ENCODE measurements around the gene B4GALT5.

The B4GALT5 gene

GRCh38 chr20:49759266-49759950 lies 45.7 kb upstream of the B4GALT5 start:
- Histone ChIP-seq H3K27me3 (ENCODE audit: control insufficient read depth in 1 of 2, insufficient read depth in 1 of 2, low read length in 2 of 2) (peaks cover 0 to under 1% of the 10 kb centered on the region in 2 experiments), H2BK5ac (ENCODE audit: low read depth, low read length, poor library complexity, severe bottlenecking) (no peak overlapping the region), H3K27ac (ENCODE audit: low read length, poor library complexity, severe bottlenecking) (no peak overlapping the region), H3K4ac (ENCODE audit: low read depth in 1 of 2, low read length in 2 of 2) (no peak overlapping the region), H4K91ac (ENCODE audit: low read length) (no peak overlapping the region), H3K36me3 (ENCODE audit: control insufficient read depth in 1 of 2, insufficient read depth in 2 of 2, low read depth in 1 of 2, low read length in 2 of 2) (no peaks in the 10 kb centered on the region), H4K8ac (ENCODE audit: low read length) (no peak overlapping the region), H3K23ac (ENCODE audit: low read length in 2 of 2) (no peak overlapping the region), H2AFZ (ENCODE audit: low read depth, low read length) (no peak overlapping the region), H2BK15ac (ENCODE audit: low read depth, poor library complexity, severe bottlenecking) (no peak overlapping the region), H3K4me2 (ENCODE audit: low read length, poor library complexity, severe bottlenecking) (no peak overlapping the region), H3K18ac (ENCODE audit: low read depth in 1 of 2, low read length in 2 of 2) (no peak overlapping the region), H2BK12ac (ENCODE audit: low read length in 2 of 2) (no peak overlapping the region), H2AK5ac (ENCODE audit: low read length, severe bottlenecking) (no peak overlapping the region), H3K4me3 (ENCODE audit: insufficient read depth in 1 of 2, low read depth in 1 of 2, low read length in 2 of 2) (no peak overlapping the region), H3K9me3 (ENCODE audit: control insufficient read depth, low read length) (no peaks in the 10 kb centered on the region), H3K79me1 (replicated peaks; ENCODE audit: low read length, poor library complexity, severe bottlenecking) (no peaks in the 10 kb centered on the region), H3K4me1 (ENCODE audit: control insufficient read depth, insufficient read depth, low read depth, low read length) (no peaks in the 10 kb centered on the region), H3K9ac (ENCODE audit: low read length) (no peak overlapping the region), H2BK120ac (ENCODE audit: low read depth, low read length) (no peak overlapping the region), H3K14ac (ENCODE audit: low read length in 2 of 2) (no peak overlapping the region)
- 90% methylated on average over 7 of the region's 7 CpGs for WGBS
- no peak for DNase-seq

DNA sequence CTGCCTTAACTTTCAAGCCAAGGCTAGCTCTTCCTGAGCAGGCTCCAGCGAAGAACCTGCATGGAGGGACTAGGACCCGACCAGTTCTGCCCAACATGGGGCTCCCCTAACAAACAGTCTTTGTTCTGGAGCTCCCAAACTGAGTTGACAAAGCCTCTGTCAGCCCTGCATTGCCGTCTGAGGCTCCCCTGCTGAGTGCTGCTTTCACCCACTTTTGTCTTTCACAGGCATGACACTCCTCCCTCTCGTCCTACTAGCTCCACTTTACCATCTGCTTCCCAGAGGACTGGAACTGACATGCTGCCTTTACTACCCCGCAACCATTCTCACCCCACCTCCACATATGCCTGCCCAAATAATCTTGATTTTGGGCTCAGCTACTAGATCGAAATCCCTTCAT lies 45.1 kb upstream of the B4GALT5 start:
- WGBS = 56% methylated on average over 6 of the region's 6 CpGs
- H2BK15ac ChIP-seq (ENCODE audit: low read depth, poor library complexity, severe bottlenecking) = no peak overlapping the region
- no peak overlapping the region for H3K23ac ChIP-seq (ENCODE audit: low read length in 2 of 2)
- H3K27me3 ChIP-seq (ENCODE audit: control insufficient read depth in 1 of 2, insufficient read depth in 1 of 2, low read length in 2 of 2) = peaks cover 0 to 4% of the 10 kb centered on the region in 2 experiments
- no peak overlapping the region for H3K27ac ChIP-seq (ENCODE audit: low read length, poor library complexity, severe bottlenecking)
- H2BK120ac ChIP-seq (ENCODE audit: low read depth, low read length) = no peak overlapping the region
- no peaks in the 10 kb centered on the region for H3K79me1 ChIP-seq (replicated peaks; ENCODE audit: low read length, poor library complexity, severe bottlenecking)
- no peaks in the 10 kb centered on the region for H3K4me1 ChIP-seq (ENCODE audit: control insufficient read depth, insufficient read depth, low read depth, low read length)
- no peak overlapping the region for H3K4me3 ChIP-seq (ENCODE audit: insufficient read depth in 1 of 2, low read depth in 1 of 2, low read length in 2 of 2)
- H2AK5ac ChIP-seq (ENCODE audit: low read length, severe bottlenecking) = no peak overlapping the region
- no peak overlapping the region for H2BK5ac ChIP-seq (ENCODE audit: low read depth, low read length, poor library complexity, severe bottlenecking)
- no peak overlapping the region for H4K8ac ChIP-seq (ENCODE audit: low read length)
- no peak overlapping the region for H3K4me2 ChIP-seq (ENCODE audit: low read length, poor library complexity, severe bottlenecking)
- DNase-seq = no peak
- H3K14ac ChIP-seq (ENCODE audit: low read length in 2 of 2) = no peak overlapping the region
- H4K91ac ChIP-seq (ENCODE audit: low read length) = no peak overlapping the region
- H3K36me3 ChIP-seq (ENCODE audit: control insufficient read depth in 1 of 2, insufficient read depth in 2 of 2, low read depth in 1 of 2, low read length in 2 of 2) = no peaks in the 10 kb centered on the region
- no peaks in the 10 kb centered on the region for H3K9me3 ChIP-seq (ENCODE audit: control insufficient read depth, low read length)
- H2AFZ ChIP-seq (ENCODE audit: low read depth, low read length) = no peak overlapping the region
- no peak overlapping the region for H3K4ac ChIP-seq (ENCODE audit: low read depth in 1 of 2, low read length in 2 of 2)
- no peak overlapping the region for H3K18ac ChIP-seq (ENCODE audit: low read depth in 1 of 2, low read length in 2 of 2)
- no peak overlapping the region for H3K9ac ChIP-seq (ENCODE audit: low read length)
- H2BK12ac ChIP-seq (ENCODE audit: low read length in 2 of 2) = no peak overlapping the region

DNA sequence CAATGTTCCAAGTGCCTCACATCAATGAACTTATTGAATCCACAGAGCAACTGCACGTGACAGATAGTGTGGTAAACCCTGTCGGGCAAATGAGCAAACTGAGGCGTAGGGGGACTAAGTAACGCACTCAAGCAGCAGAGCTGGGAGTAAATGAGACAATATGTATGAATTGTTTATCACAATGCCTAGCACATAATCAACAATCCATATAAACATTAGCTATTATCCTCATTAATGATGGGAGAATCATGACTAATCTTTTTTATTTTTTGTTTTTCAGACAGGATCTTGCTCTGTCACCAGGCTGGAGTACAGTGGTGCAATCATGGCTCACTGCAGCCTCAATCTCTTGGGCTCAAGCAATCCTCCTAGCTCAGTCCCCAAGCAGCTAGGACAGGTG lies 43.9 kb upstream of the B4GALT5 start:
- Histone ChIP-seq H3K36me3 (ENCODE audit: control insufficient read depth in 1 of 2, insufficient read depth in 2 of 2, low read depth in 1 of 2, low read length in 2 of 2) (no peaks in the 10 kb centered on the region), H2AK5ac (ENCODE audit: low read length, severe bottlenecking) (no peak overlapping the region), H2BK5ac (ENCODE audit: low read depth, low read length, poor library complexity, severe bottlenecking) (no peak overlapping the region), H3K27me3 (ENCODE audit: control insufficient read depth in 1 of 2, insufficient read depth in 1 of 2, low read length in 2 of 2) (peaks cover 0 to 4% of the 10 kb centered on the region in 2 experiments), H3K4me3 (ENCODE audit: insufficient read depth in 1 of 2, low read depth in 1 of 2, low read length in 2 of 2) (no peak overlapping the region), H3K79me1 (replicated peaks; ENCODE audit: low read length, poor library complexity, severe bottlenecking) (no peaks in the 10 kb centered on the region), H2BK12ac (ENCODE audit: low read length in 2 of 2) (no peak overlapping the region), H3K4me2 (ENCODE audit: low read length, poor library complexity, severe bottlenecking) (no peak overlapping the region), H4K8ac (ENCODE audit: low read length) (no peak overlapping the region), H3K4me1 (ENCODE audit: control insufficient read depth, insufficient read depth, low read depth, low read length) (no peaks in the 10 kb centered on the region), H3K4ac (ENCODE audit: low read depth in 1 of 2, low read length in 2 of 2) (no peak overlapping the region), H3K9ac (ENCODE audit: low read length) (no peak overlapping the region), H2AFZ (ENCODE audit: low read depth, low read length) (no peak overlapping the region), H3K23ac (ENCODE audit: low read length in 2 of 2) (no peak overlapping the region), H4K91ac (ENCODE audit: low read length) (no peak overlapping the region), H3K9me3 (ENCODE audit: control insufficient read depth, low read length) (no peaks in the 10 kb centered on the region), H3K14ac (ENCODE audit: low read length in 2 of 2) (no peak overlapping the region), H3K18ac (ENCODE audit: low read depth in 1 of 2, low read length in 2 of 2) (no peak overlapping the region), H2BK120ac (ENCODE audit: low read depth, low read length) (no peak overlapping the region), H2BK15ac (ENCODE audit: low read depth, poor library complexity, severe bottlenecking) (no peak overlapping the region), H3K27ac (ENCODE audit: low read length, poor library complexity, severe bottlenecking) (no peak overlapping the region)
- DNase-seq = no peak
- WGBS = 100% methylated on average over 1 of the region's 4 CpGs

- Histone ChIP-seq H2BK5ac (ENCODE audit: low read depth, low read length, poor library complexity, severe bottlenecking) (no peak overlapping the region), H2AFZ (ENCODE audit: low read depth, low read length) (no peak overlapping the region), H3K4me1 (ENCODE audit: control insufficient read depth, insufficient read depth, low read depth, low read length) (no peaks in the 10 kb centered on the region), H3K23ac (ENCODE audit: low read length in 2 of 2) (no peak overlapping the region), H4K91ac (ENCODE audit: low read length) (no peak overlapping the region), H2BK15ac (ENCODE audit: low read depth, poor library complexity, severe bottlenecking) (no peak overlapping the region), H3K14ac (ENCODE audit: low read length in 2 of 2) (no peak overlapping the region), H2AK5ac (ENCODE audit: low read length, severe bottlenecking) (no peak overlapping the region), H4K8ac (ENCODE audit: low read length) (no peak overlapping the region), H2BK12ac (ENCODE audit: low read length in 2 of 2) (no peak overlapping the region), H3K27ac (ENCODE audit: low read length, poor library complexity, severe bottlenecking) (no peak overlapping the region), H2BK120ac (ENCODE audit: low read depth, low read length) (no peak overlapping the region), H3K4me2 (ENCODE audit: low read length, poor library complexity, severe bottlenecking) (no peak overlapping the region), H3K9me3 (ENCODE audit: control insufficient read depth, low read length) (no peaks in the 10 kb centered on the region), H3K36me3 (ENCODE audit: control insufficient read depth in 1 of 2, insufficient read depth in 2 of 2, low read depth in 1 of 2, low read length in 2 of 2) (no peaks in the 10 kb centered on the region), H3K79me1 (replicated peaks; ENCODE audit: low read length, poor library complexity, severe bottlenecking) (no peaks in the 10 kb centered on the region), H3K27me3 (ENCODE audit: control insufficient read depth in 1 of 2, insufficient read depth in 1 of 2, low read length in 2 of 2) (peaks cover 0 to 4% of the 10 kb centered on the region in 2 experiments), H3K9ac (ENCODE audit: low read length) (no peak overlapping the region), H3K18ac (ENCODE audit: low read depth in 1 of 2, low read length in 2 of 2) (peak overlapping the region in 1 of 2 experiments; percentile 17), H3K4ac (ENCODE audit: low read depth in 1 of 2, low read length in 2 of 2) (no peak overlapping the region), H3K4me3 (ENCODE audit: insufficient read depth in 1 of 2, low read depth in 1 of 2, low read length in 2 of 2) (no peak overlapping the region)
- no peak for DNase-seq
- 79% methylated on average over 2 of the region's 2 CpGs for WGBS
Measured at GRCh38 chr20:49756241-49756640, 42.6 kb upstream of the B4GALT5 start.

All from mesenchymal stem cell (in vitro differentiated cells and primary cell).